HEK293 (cell line): ENCODE measurements around the gene R3HDM2.

Experiments
- CTCF ChIA-PET: fragments of 350-600 bp; formaldehyde crosslinking; extraction: SDS; loops from one replicate; lab custom pipeline; 2021; ENCODE audit warnings: antibody characterized with exemption; lab: Yijun Ruan, JAX
- POLR2A ChIA-PET: fragments of 300-600 bp; formaldehyde crosslinking; extraction: SDS; loops from one replicate; lab custom pipeline; 2020; ENCODE audit warnings: antibody characterized with exemption, inconsistent platforms; lab: Yijun Ruan, JAX
- H3K27ac ChIP-seq: fragments of 200-500 bp; sonication (Bioruptor generic); 2 replicates; pipeline ENCODE4 v1.5.1; 2014; ENCODE audit warnings: low read depth, low read length, control low read depth, inconsistent platforms; ENCODE audit errors: extremely low read depth
- H3K36me3 ChIP-seq, 2 experiments: fragments of 200-500 bp in 1 of 2; sonication (Bioruptor generic) in 1 of 2; 1 replicate in 1 of 2; 2 replicates in 1 of 2; pipeline ENCODE4 v1.5.1; 2014 to 2017; ENCODE audit warnings: inconsistent platforms in 2 of 2, low read length in 2 of 2; ENCODE audit not compliant: control insufficient read depth in 2 of 2, insufficient read depth in 1 of 2
- H3K4me1 ChIP-seq: fragments of 200-500 bp; sonication (Bioruptor generic); 2 replicates; pipeline ENCODE4 v1.5.1; 2014; ENCODE audit warnings: mild to moderate bottlenecking, low read length, inconsistent platforms; ENCODE audit not compliant: control insufficient read depth, insufficient read depth
- H3K4me3 ChIP-seq: 2 replicates; pipeline ENCODE4 v1.5.1; 2011; ENCODE audit warnings: low read depth, mild to moderate bottlenecking, control low read depth, low read length, moderate library complexity
- H3K9me3 ChIP-seq: fragments of 200-500 bp; sonication (Bioruptor generic); 2 replicates; pipeline ENCODE4 v1.5.1; 2014; ENCODE audit warnings: low read depth, low read length, inconsistent platforms; ENCODE audit not compliant: control insufficient read depth, insufficient read depth
- ZFP3 ChIP-seq: fragments of 450-650 bp; formaldehyde crosslinking; IDR thresholded peaks from 2 replicates; pipeline ENCODE4 v1.5.1; 2016; ENCODE audit warnings: low read depth, missing biosample characterization, missing genetic modification characterization
- ZNF10 ChIP-seq: fragments of 450-650 bp; formaldehyde crosslinking; IDR thresholded peaks from 2 replicates; pipeline ENCODE4 v1.5.1; 2017; ENCODE audit warnings: missing biosample characterization, missing genetic modification characterization
- ZNF133 ChIP-seq: fragments of 450-650 bp; formaldehyde crosslinking; IDR thresholded peaks from 2 replicates; pipeline ENCODE4 v1.5.1; 2016; ENCODE audit warnings: missing biosample characterization, missing genetic modification characterization
- ZNF155 ChIP-seq: fragments of 450-650 bp; formaldehyde crosslinking; IDR thresholded peaks from 2 replicates; pipeline ENCODE4 v1.5.1; 2016; ENCODE audit warnings: missing biosample characterization, missing genetic modification characterization
- ZNF157 ChIP-seq: fragments of 450-650 bp; formaldehyde crosslinking; IDR thresholded peaks from 2 replicates; pipeline ENCODE4 v1.5.1; 2016; ENCODE audit warnings: missing biosample characterization, missing genetic modification characterization
- ZNF174 ChIP-seq: fragments of 450-650 bp; formaldehyde crosslinking; IDR thresholded peaks from 2 replicates; pipeline ENCODE4 v1.5.0; 2017; ENCODE audit warnings: missing biosample characterization, mild to moderate bottlenecking, missing genetic modification characterization
- ZNF221 ChIP-seq: fragments of 450-650 bp; formaldehyde crosslinking; IDR thresholded peaks from 2 replicates; pipeline ENCODE4 v1.5.1; 2017; ENCODE audit warnings: missing biosample characterization, missing genetic modification characterization, borderline replicate concordance
- ZNF266 ChIP-seq: fragments of 450-650 bp; formaldehyde crosslinking; IDR thresholded peaks from 2 replicates; pipeline ENCODE4 v1.5.1; 2016; ENCODE audit warnings: missing biosample characterization, missing genetic modification characterization, low read depth
- ZNF324 ChIP-seq: fragments of 450-650 bp; formaldehyde crosslinking; IDR thresholded peaks from 2 replicates; pipeline ENCODE4 v1.5.1; 2016; ENCODE audit warnings: missing biosample characterization, missing genetic modification characterization
- ZNF366 ChIP-seq: fragments of 450-650 bp; formaldehyde crosslinking; conservative IDR thresholded peaks from 2 replicates; pipeline ENCODE4 v1.5.1; 2016; ENCODE audit warnings: missing biosample characterization, missing genetic modification characterization
- ZNF394 ChIP-seq: fragments of 450-650 bp; formaldehyde crosslinking; IDR thresholded peaks from 2 replicates; pipeline ENCODE4 v1.5.1; 2016; ENCODE audit warnings: missing biosample characterization, missing genetic modification characterization, mild to moderate bottlenecking, moderate library complexity, borderline replicate concordance
- ZNF423 ChIP-seq: fragments of 450-650 bp; formaldehyde crosslinking; IDR thresholded peaks from 2 replicates; pipeline ENCODE4 v1.5.1; 2016; ENCODE audit warnings: missing biosample characterization, missing genetic modification characterization
- ZNF544 ChIP-seq: fragments of 450-650 bp; formaldehyde crosslinking; IDR thresholded peaks from 2 replicates; pipeline ENCODE4 v1.5.0; 2017; ENCODE audit warnings: missing biosample characterization, missing genetic modification characterization
- ZNF560 ChIP-seq: fragments of 450-650 bp; formaldehyde crosslinking; IDR thresholded peaks from 2 replicates; pipeline ENCODE4 v1.5.1; 2017; ENCODE audit warnings: missing biosample characterization, missing genetic modification characterization, borderline replicate concordance
- ZNF660 ChIP-seq: fragments of 450-650 bp; IDR thresholded peaks from 2 replicates; pipeline ENCODE4 v1.5.1; 2018; ENCODE audit warnings: missing biosample characterization, mild to moderate bottlenecking, missing genetic modification characterization
- ZNF707 ChIP-seq: fragments of 450-650 bp; formaldehyde crosslinking; IDR thresholded peaks from 2 replicates; pipeline ENCODE4 v1.5.1; 2016; ENCODE audit warnings: missing biosample characterization, missing genetic modification characterization
- ZSCAN30 ChIP-seq: fragments of 450-650 bp; IDR thresholded peaks from 2 replicates; pipeline ENCODE4 v1.5.1; 2018; ENCODE audit warnings: missing biosample characterization, mild to moderate bottlenecking, missing genetic modification characterization, moderate library complexity
- TF ChIP-seq, protein P1 (sequence below): fragments of 450-650 bp; formaldehyde crosslinking; IDR thresholded peaks from 2 replicates; pipeline ENCODE4 v1.5.1; 2017; ENCODE audit warnings: missing biosample characterization, missing genetic modification characterization
- TF ChIP-seq, protein P2 (sequence below): fragments of 450-650 bp; formaldehyde crosslinking; IDR thresholded peaks from 2 replicates; pipeline ENCODE4 v1.5.1; 2016; ENCODE audit warnings: missing biosample characterization, missing genetic modification characterization
- TF ChIP-seq, protein P3 (sequence below): fragments of 450-650 bp; formaldehyde crosslinking; IDR thresholded peaks from 2 replicates; pipeline ENCODE4 v1.5.1; 2016; ENCODE audit warnings: missing biosample characterization, missing genetic modification characterization

R3HDM2 gene

DNA sequence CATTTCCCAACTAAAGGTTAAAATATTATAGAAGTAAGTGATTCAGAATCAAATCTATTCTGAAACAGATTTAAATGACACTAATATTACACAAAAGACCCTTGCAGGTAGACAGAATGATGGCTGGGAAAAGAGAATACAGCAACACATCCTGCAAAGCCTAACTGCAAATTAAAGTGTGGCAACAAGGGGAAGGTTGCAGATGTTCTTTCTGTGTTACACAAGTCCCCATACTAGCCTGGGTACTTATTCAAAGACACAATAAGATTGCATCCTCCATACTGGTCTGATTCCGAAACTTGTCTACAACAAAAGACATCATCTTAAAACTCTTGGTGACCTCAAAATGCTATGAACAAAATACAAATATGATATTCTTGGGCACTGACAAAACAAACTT is 50.5 kb downstream of the R3HDM2 start (continued):
- TF ChIP-seq ZNF324 (tag by site-specific recombination) = no peak

DNA sequence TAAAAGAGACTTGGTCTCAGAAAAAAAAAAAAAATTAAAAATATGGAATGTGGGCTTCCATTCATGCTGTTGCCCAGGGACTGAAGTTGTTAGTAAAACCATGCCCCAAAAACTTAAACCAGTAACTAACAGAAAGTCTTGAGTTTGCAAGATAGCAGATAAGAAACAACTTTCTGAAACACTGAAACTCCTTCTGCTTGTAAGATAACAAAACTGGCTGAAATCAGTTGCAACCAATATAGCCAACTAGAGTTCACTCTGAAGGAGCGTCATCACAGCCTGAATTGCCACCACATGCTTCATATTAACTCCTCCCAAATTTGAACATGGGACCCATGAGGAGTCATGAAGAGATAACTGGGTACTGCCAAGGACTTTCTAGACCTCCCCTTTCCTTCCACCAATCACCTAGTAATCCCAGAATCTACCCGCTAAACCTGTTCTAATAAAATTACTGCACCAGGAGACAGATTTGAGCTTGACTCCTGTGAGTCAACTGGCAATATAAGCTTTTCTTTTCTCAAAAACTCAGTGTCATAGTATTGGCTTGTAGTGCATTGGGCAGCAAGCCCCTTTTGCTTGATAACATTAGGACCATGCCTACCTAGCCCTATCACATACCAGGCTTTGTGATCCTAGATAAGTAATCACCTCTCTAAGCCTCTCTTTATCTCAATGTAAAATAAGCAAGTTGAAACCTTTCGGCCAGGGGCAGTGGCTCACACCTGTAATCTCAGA is 53.6 kb downstream of the R3HDM2 start:
- ChIA-PET CTCF (no interaction called here), POLR2A (no interaction called here)
- peaks cover 0 to 4% of the 10 kb centered on the region in 2 experiments; a peak in 2 of 3 replicates for H3K36me3 ChIP-seq
- H3K9me3 ChIP-seq = no peaks in the 10 kb centered on the region
- peak; percentile 58; the same call in 1 of the 2 replicates for TF ChIP-seq ZNF394 (tag by site-specific recombination)
- no peak for TF ChIP-seq ZNF423
- TF ChIP-seq ZSCAN30 = no peak
- TF ChIP-seq, protein P1, sequence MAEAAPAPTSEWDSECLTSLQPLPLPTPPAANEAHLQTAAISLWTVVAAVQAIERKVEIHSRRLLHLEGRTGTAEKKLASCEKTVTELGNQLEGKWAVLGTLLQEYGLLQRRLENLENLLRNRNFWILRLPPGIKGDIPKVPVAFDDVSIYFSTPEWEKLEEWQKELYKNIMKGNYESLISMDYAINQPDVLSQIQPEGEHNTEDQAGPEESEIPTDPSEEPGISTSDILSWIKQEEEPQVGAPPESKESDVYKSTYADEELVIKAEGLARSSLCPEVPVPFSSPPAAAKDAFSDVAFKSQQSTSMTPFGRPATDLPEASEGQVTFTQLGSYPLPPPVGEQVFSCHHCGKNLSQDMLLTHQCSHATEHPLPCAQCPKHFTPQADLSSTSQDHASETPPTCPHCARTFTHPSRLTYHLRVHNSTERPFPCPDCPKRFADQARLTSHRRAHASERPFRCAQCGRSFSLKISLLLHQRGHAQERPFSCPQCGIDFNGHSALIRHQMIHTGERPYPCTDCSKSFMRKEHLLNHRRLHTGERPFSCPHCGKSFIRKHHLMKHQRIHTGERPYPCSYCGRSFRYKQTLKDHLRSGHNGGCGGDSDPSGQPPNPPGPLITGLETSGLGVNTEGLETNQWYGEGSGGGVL = no peak
- TF ChIP-seq ZNF133 (tag by site-specific recombination) = no peak
- H3K4me3 ChIP-seq = no peak overlapping the region
- H3K4me1 ChIP-seq = no peaks in the 10 kb centered on the region
- H3K27ac ChIP-seq = no peak overlapping the region

DNA sequence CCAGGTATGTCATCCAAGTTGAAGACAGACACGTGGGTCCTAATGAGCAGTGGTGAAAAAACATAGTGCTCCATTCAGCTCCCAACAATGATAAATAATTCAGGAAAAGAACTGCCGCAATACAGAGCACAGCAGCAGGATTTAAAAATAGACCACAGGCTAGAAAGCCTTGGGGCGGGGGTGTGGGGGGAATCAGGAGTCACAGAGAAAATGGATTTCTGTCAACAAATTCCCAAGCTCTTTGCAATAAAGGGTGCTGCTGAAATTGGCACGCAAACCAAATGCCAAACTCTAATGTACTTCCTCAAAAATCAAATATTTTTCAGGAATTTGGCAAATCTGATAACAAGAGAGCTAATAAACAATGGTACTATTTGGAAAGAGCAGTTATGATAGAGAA is 58.6 kb downstream of the R3HDM2 start:
- ChIA-PET POLR2A (no interaction called here), CTCF (interaction anchor here (0.6 to 1.2 kb wide), 2 partner anchors 17 to 80 kb away, joined by 3 to 5 read pairs; no protein-coding TSS in a partner anchor)
- no peak overlapping the region for H3K27ac ChIP-seq

DNA sequence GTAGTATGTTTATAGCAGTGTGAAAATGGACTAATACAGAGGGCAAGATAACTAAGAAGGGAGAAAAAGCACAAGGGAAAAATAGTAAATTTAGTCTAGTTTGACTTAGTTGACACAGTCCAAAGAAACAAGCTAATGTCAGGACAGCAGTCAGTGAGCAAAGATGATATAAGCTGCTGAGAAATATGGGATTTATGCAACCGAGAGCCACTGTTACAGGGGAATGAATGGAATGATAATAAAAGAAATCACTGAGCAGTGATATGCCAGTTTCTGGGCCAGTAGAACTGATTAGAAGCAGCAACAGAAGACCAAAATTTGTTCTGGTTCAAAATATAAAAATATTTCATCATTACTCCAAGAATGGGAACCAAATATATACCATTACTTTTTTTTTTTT is 60.1 kb downstream of the R3HDM2 start:
- TF ChIP-seq ZNF174 (no peak), ZNF157 (no peak), ZFP3 (tag by site-specific recombination) (no peak), ZNF660 (no peak), ZNF221 (no peak), ZNF544 (tag by site-specific recombination) (no peak), ZNF707 (tag by site-specific recombination) (no peak), ZNF10 (tag by site-specific recombination) (no peak), ZNF366 (tag by site-specific recombination) (no peak)
- TF ChIP-seq, protein P2, sequence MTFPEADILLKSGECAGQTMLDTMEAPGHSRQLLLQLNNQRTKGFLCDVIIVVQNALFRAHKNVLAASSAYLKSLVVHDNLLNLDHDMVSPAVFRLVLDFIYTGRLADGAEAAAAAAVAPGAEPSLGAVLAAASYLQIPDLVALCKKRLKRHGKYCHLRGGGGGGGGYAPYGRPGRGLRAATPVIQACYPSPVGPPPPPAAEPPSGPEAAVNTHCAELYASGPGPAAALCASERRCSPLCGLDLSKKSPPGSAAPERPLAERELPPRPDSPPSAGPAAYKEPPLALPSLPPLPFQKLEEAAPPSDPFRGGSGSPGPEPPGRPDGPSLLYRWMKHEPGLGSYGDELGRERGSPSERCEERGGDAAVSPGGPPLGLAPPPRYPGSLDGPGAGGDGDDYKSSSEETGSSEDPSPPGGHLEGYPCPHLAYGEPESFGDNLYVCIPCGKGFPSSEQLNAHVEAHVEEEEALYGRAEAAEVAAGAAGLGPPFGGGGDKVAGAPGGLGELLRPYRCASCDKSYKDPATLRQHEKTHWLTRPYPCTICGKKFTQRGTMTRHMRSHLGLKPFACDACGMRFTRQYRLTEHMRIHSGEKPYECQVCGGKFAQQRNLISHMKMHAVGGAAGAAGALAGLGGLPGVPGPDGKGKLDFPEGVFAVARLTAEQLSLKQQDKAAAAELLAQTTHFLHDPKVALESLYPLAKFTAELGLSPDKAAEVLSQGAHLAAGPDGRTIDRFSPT (tag by site-specific recombination) = no peak
- TF ChIP-seq, protein P3, sequence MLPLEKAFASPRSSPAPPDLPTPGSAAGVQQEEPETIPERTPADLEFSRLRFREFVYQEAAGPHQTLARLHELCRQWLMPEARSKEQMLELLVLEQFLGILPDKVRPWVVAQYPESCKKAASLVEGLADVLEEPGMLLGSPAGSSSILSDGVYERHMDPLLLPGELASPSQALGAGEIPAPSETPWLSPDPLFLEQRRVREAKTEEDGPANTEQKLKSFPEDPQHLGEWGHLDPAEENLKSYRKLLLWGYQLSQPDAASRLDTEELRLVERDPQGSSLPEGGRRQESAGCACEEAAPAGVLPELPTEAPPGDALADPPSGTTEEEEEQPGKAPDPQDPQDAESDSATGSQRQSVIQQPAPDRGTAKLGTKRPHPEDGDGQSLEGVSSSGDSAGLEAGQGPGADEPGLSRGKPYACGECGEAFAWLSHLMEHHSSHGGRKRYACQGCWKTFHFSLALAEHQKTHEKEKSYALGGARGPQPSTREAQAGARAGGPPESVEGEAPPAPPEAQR (tag by site-specific recombination) = no peak
- ChIA-PET CTCF (interaction anchor here (0.6 to 0.7 kb wide), 3 partner anchors 39 to 308 kb away, joined by 3 to 6 read pairs (median 3); no protein-coding TSS in a partner anchor), POLR2A (no interaction called here)
- Histone ChIP-seq H3K4me1 (no peaks in the 10 kb centered on the region), H3K36me3 (no peaks in the 10 kb centered on the region; a peak in 1 of 3 replicates), H3K4me3 (no peak overlapping the region), H3K27ac (no peak overlapping the region), H3K9me3 (no peaks in the 10 kb centered on the region)

More for the DNA sequence above, 58.6 kb downstream of the R3HDM2 start:
- no peak for TF ChIP-seq ZNF155 (tag by site-specific recombination)
- no peak for TF ChIP-seq ZNF266 (tag by site-specific recombination)
- TF ChIP-seq ZNF560 (tag by site-specific recombination) = no peak
- no peak overlapping the region for H3K4me3 ChIP-seq
- no peaks in the 10 kb centered on the region for H3K9me3 ChIP-seq
- H3K36me3 ChIP-seq = peaks cover 0 to 4% of the 10 kb centered on the region in 2 experiments; a peak in 2 of 3 replicates
- no peaks in the 10 kb centered on the region for H3K4me1 ChIP-seq
